ENCODE results near the gene MTMR12. TPM values are rescaled to one million over a fixed set of nuclear protein-coding genes. Genes with fewer than 3 reads are reported as not detected.

Gene MTMR12
- total RNA-seq, 1 donor from 2014 or later = 25.6 TPM

GRCh38 chr5:32270178-32270577 lies 42.6 kb downstream of the MTMR12 start:
- Mint-ChIP-seq H3K4me1 (ENCODE audit: low read depth, unreplicated experiment) (peaks cover 14% of the 10 kb centered on the region), H3K27me3 (ENCODE audit: unreplicated experiment) (no peaks in the 10 kb centered on the region), H3K4me3 (ENCODE audit: unreplicated experiment) (no peak overlapping the region), H3K27ac (ENCODE audit: unreplicated experiment) (no peak overlapping the region), H3K9me3 (ENCODE audit: unreplicated experiment) (no peaks in the 10 kb centered on the region), H3K36me3 (ENCODE audit: unreplicated experiment) (no peaks in the 10 kb centered on the region)
- DNase-seq = no peak
- TF ChIP-seq CTCF (IDR thresholded peaks at IDR 0.05; ENCODE audit: partially characterized antibody, unreplicated experiment) = no peak

GRCh38 chr5:32265902-32266301 lies 46.8 kb downstream of the MTMR12 start:
- Mint-ChIP-seq H3K36me3 (ENCODE audit: unreplicated experiment) (no peaks in the 10 kb centered on the region), H3K9me3 (ENCODE audit: unreplicated experiment) (no peaks in the 10 kb centered on the region), H3K4me3 (ENCODE audit: unreplicated experiment) (no peak overlapping the region), H3K27me3 (ENCODE audit: unreplicated experiment) (no peaks in the 10 kb centered on the region), H3K27ac (ENCODE audit: unreplicated experiment) (no peak overlapping the region), H3K4me1 (ENCODE audit: low read depth, unreplicated experiment) (no peaks in the 10 kb centered on the region)
- TF ChIP-seq CTCF (IDR thresholded peaks at IDR 0.05; ENCODE audit: partially characterized antibody, unreplicated experiment) = no peak
- no peak for DNase-seq

GRCh38 chr5:32264957-32265572 lies 47.7 kb downstream of the MTMR12 start:
- no peak overlapping the region for H3K4me3 Mint-ChIP-seq (ENCODE audit: unreplicated experiment)
- no peak for DNase-seq
- no peaks in the 10 kb centered on the region for H3K36me3 Mint-ChIP-seq (ENCODE audit: unreplicated experiment)
- H3K27me3 Mint-ChIP-seq (ENCODE audit: unreplicated experiment) = no peaks in the 10 kb centered on the region
- no peak overlapping the region for H3K27ac Mint-ChIP-seq (ENCODE audit: unreplicated experiment)
- H3K9me3 Mint-ChIP-seq (ENCODE audit: unreplicated experiment) = no peaks in the 10 kb centered on the region
- H3K4me1 Mint-ChIP-seq (ENCODE audit: low read depth, unreplicated experiment) = no peaks in the 10 kb centered on the region
- no peak for TF ChIP-seq CTCF (IDR thresholded peaks at IDR 0.05; ENCODE audit: partially characterized antibody, unreplicated experiment)

GRCh38 chr5:32263684-32264083 lies 49.1 kb downstream of the MTMR12 start:
- DNase-seq = no peak
- H3K4me1 Mint-ChIP-seq (ENCODE audit: low read depth, unreplicated experiment) = no peaks in the 10 kb centered on the region
- no peak overlapping the region for H3K27ac Mint-ChIP-seq (ENCODE audit: unreplicated experiment)
- no peak for TF ChIP-seq CTCF (IDR thresholded peaks at IDR 0.05; ENCODE audit: partially characterized antibody, unreplicated experiment)
- no peak overlapping the region for H3K4me3 Mint-ChIP-seq (ENCODE audit: unreplicated experiment)
- no peaks in the 10 kb centered on the region for H3K9me3 Mint-ChIP-seq (ENCODE audit: unreplicated experiment)
- no peaks in the 10 kb centered on the region for H3K27me3 Mint-ChIP-seq (ENCODE audit: unreplicated experiment)
- H3K36me3 Mint-ChIP-seq (ENCODE audit: unreplicated experiment) = peaks cover 3% of the 10 kb centered on the region

- no peaks in the 10 kb centered on the region for H3K9me3 Mint-ChIP-seq (ENCODE audit: unreplicated experiment)
- H3K27ac Mint-ChIP-seq (ENCODE audit: unreplicated experiment) = no peak overlapping the region
Observed at GRCh38 chr5:32261198-32261597, 51.5 kb downstream of the MTMR12 start.

More at GRCh38 chr5:32261198-32261597, 51.5 kb downstream of the MTMR12 start:
- Mint-ChIP-seq H3K36me3 (ENCODE audit: unreplicated experiment) (peaks cover 6% of the 10 kb centered on the region), H3K4me1 (ENCODE audit: low read depth, unreplicated experiment) (no peaks in the 10 kb centered on the region), H3K27me3 (ENCODE audit: unreplicated experiment) (no peaks in the 10 kb centered on the region), H3K4me3 (ENCODE audit: unreplicated experiment) (no peak overlapping the region)
- no peak for TF ChIP-seq CTCF (IDR thresholded peaks at IDR 0.05; ENCODE audit: partially characterized antibody, unreplicated experiment)
- no peak for DNase-seq

Measured in glutamatergic neuron (in vitro differentiated cells).